ENCODE measurements around the gene MDM2.

GRCh38 chr12:68805592-68806120 is 2.3 kb upstream of the MDM2 start:
- TF ChIP-seq CTCF (IDR thresholded peaks at IDR 0.05; ENCODE audit: low read depth, low read length): no peak
- no peak for TF ChIP-seq EZH2phosphoT487 (IDR thresholded peaks at IDR 0.05; ENCODE audit: low read depth)

All from OCI-LY3 (cell line).